Caki2 (cell line): ENCODE measurements around the gene SNRPF. TPM values are rescaled to one million over a fixed set of nuclear protein-coding genes. Genes with fewer than 3 reads are reported as not detected.

ENCODE experiments used
- DNase-seq: peaks from one replicate; pipeline ENCODE4 v3.0.0-alpha.2; 2015; ENCODE audit warnings: low read depth
- in situ Hi-C: cut with HindIII; loops from 2 replicates; pipeline ENCODE4 v1.10.0; 2016; ENCODE audit warnings: low sequenced_read_pairs, low pct_unique_long_range_greater_than_20kb, mixed read lengths
- total RNA-seq: library from RNA; depleted of rRNA; stranded (reverse); fragments of >200 nt; shearing (Covaris generic); gene quantifications from 2 replicates; pipeline ENCODE4 v1.2.3, GENCODE V29; 2014; ENCODE audit warnings: low replicate concordance; rRNA removed

SNRPF gene
- total RNA-seq, 1 experiment from 2014 or later = 5.6 TPM

GRCh38 chr12:95908573-95908972, 49.8 kb downstream of the SNRPF start:
- no peak for DNase-seq
- in situ Hi-C loops = no loop called here

GRCh38 chr12:95909871-95910270, 51.1 kb downstream of the SNRPF start:
- in situ Hi-C loops = no loop called here

More at GRCh38 chr12:95909871-95910270, 51.1 kb downstream of the SNRPF start:
- no peak for DNase-seq

Other genes starting within 250 kb of the SNRPF start
- 70.3 and 91.7 TPM in 2 replicates for gene NTN4, start 68.2 kb upstream of the SNRPF start, total RNA-seq
- 0.14 and 0.20 TPM in 2 replicates for gene CCDC38, start 83.7 kb downstream of the SNRPF start, total RNA-seq
- gene AMDHD1, start 84.4 kb downstream of the SNRPF start, total RNA-seq = 1.1 TPM in 1 of 2 replicates, not detected in the other
- gene HAL, start 137.4 kb downstream of the SNRPF start, total RNA-seq = not detected in 2 replicates
- 43.7 and 78.5 TPM in 2 replicates for gene LTA4H, start 176.6 kb downstream of the SNRPF start, total RNA-seq